IMR-90 (cell line): ENCODE measurements around the gene SVOPL. TPM values are rescaled to one million over a fixed set of nuclear protein-coding genes. Genes with fewer than 3 reads are reported as not detected.

Experiments used
- ATAC-seq: fragments of 200-7000 bp; cut with Tn5 transposase; 2 replicates; pipeline ENCODE4 v1.9.1; 2020; ENCODE audit warnings: low read depth, mild to moderate bottlenecking, moderate library complexity
- BruUV-seq: library from RNA; stranded (reverse); fragments of 400-500 nt; replicated peaks from 2 replicates; lab custom pipeline; 2021; lab: Mats Ljungman, UMichigan
- CTCF ChIA-PET: fragments of 300-600 bp; formaldehyde crosslinking; extraction: SDS; loops from one replicate; lab custom pipeline; 2021; ENCODE audit warnings: antibody characterized with exemption; lab: Yijun Ruan, JAX
- POLR2A ChIA-PET: fragments of 300-600 bp; sonication (Branson Sonifier 250); formaldehyde crosslinking; loops from one replicate; lab custom pipeline; 2022; ENCODE audit warnings: antibody characterized with exemption; ENCODE audit not compliant: unreplicated experiment; lab: Charles Lee
- DNase-seq: peaks from one replicate; pipeline ENCODE4 v3.0.0; 2013
- H2AFZ ChIP-seq: replicated peaks from 2 replicates; pipeline ENCODE3; 2013; ENCODE audit warnings: low read length, mild to moderate bottlenecking; ENCODE audit not compliant: poor library complexity
- H2AK5ac ChIP-seq: 2 replicates; pipeline ENCODE4 v1.6.1; 2013; ENCODE audit warnings: low read depth, low read length, inconsistent platforms
- H2AK9ac ChIP-seq: replicated peaks from 2 replicates; pipeline ENCODE3; 2013; ENCODE audit warnings: mild to moderate bottlenecking, low read depth, low read length, moderate library complexity; ENCODE audit not compliant: poor library complexity
- H2BK120ac ChIP-seq: 2 replicates; pipeline ENCODE4 v1.6.1; 2013; ENCODE audit warnings: low read depth, low read length, inconsistent platforms
- H2BK15ac ChIP-seq: 3 replicates; pipeline ENCODE4 v1.6.1; 2013; ENCODE audit warnings: low read depth, low read length, inconsistent platforms
- H2BK20ac ChIP-seq: 2 replicates; pipeline ENCODE4 v1.6.1; 2013; ENCODE audit warnings: low read depth, mild to moderate bottlenecking, inconsistent platforms, low read length, moderate library complexity
- H2BK5ac ChIP-seq: 2 replicates; pipeline ENCODE4 v1.6.1; 2013; ENCODE audit warnings: mild to moderate bottlenecking, low read depth, low read length, inconsistent platforms; ENCODE audit not compliant: poor library complexity, severe bottlenecking
- H3K14ac ChIP-seq: replicated peaks from 2 replicates; pipeline ENCODE4 v1.6.1; 2013; ENCODE audit warnings: low read depth, low read length, inconsistent platforms
- H3K18ac ChIP-seq: 2 replicates; pipeline ENCODE4 v1.6.1; 2013; ENCODE audit warnings: low read depth, low read length, control low read depth
- H3K23ac ChIP-seq: 2 replicates; pipeline ENCODE4 v1.6.1; 2013; ENCODE audit warnings: low read depth, low read length, inconsistent platforms
- H3K27ac ChIP-seq: 2 replicates; pipeline ENCODE4 v1.5.1; 2013; ENCODE audit warnings: mild to moderate bottlenecking, control low read depth, low read length; ENCODE audit not compliant: insufficient read depth
- H3K27me3 ChIP-seq: 2 replicates; pipeline ENCODE4 v1.6.1; 2013; ENCODE audit warnings: low read length; ENCODE audit not compliant: control insufficient read depth, insufficient read depth
- H3K36me3 ChIP-seq: 2 replicates; pipeline ENCODE4 v1.6.1; 2013; ENCODE audit warnings: low read length, mixed read lengths; ENCODE audit not compliant: control insufficient read depth, insufficient read depth
- H3K4ac ChIP-seq: 2 replicates; pipeline ENCODE4 v1.6.1; 2013; ENCODE audit warnings: low read depth, low read length, inconsistent platforms
- H3K4me1 ChIP-seq: 2 replicates; pipeline ENCODE4 v1.6.1; 2013; ENCODE audit warnings: low read length, mixed read lengths; ENCODE audit not compliant: control insufficient read depth, insufficient read depth
- H3K4me2 ChIP-seq: 2 replicates; pipeline ENCODE4 v1.6.1; 2013; ENCODE audit warnings: low read depth, mild to moderate bottlenecking, control low read depth, low read length, moderate library complexity
- H3K4me3 ChIP-seq: 2 replicates; pipeline ENCODE4 v1.5.1; 2013; ENCODE audit warnings: low read depth, mild to moderate bottlenecking, control low read depth, low read length, moderate library complexity; ENCODE audit not compliant: insufficient read depth
- H3K56ac ChIP-seq: 2 replicates; pipeline ENCODE4 v1.6.1; 2013; ENCODE audit warnings: low read length, inconsistent platforms; ENCODE audit not compliant: insufficient read depth; ENCODE audit errors: extremely low read depth
- H3K79me1 ChIP-seq, 2 experiments: 2 replicates each; pipeline ENCODE4 v1.6.1; 2013; ENCODE audit warnings: low read length in 2 of 2, inconsistent platforms in 1 of 2, low read depth in 1 of 2
- H3K9ac ChIP-seq: 2 replicates; pipeline ENCODE4 v1.6.1; 2013; ENCODE audit warnings: low read depth, low read length, control low read depth
- H3K9me1 ChIP-seq: 2 replicates; pipeline ENCODE4 v1.6.1; 2013; ENCODE audit warnings: low read length, inconsistent platforms; ENCODE audit not compliant: insufficient read depth
- H3K9me3 ChIP-seq: 2 replicates; pipeline ENCODE4 v1.6.1; 2013; ENCODE audit warnings: low read length; ENCODE audit not compliant: control insufficient read depth, insufficient read depth
- H4K20me1 ChIP-seq: 2 replicates; pipeline ENCODE4 v1.6.1; 2013; ENCODE audit warnings: low read length, inconsistent platforms; ENCODE audit not compliant: insufficient read depth
- H4K5ac ChIP-seq: 2 replicates; pipeline ENCODE4 v1.6.1; 2013; ENCODE audit warnings: mild to moderate bottlenecking, low read depth, low read length, control low read depth
- H4K8ac ChIP-seq, 2 experiments: 2 replicates each; pipeline ENCODE4 v1.6.1; 2013; ENCODE audit warnings: low read depth in 2 of 2, low read length in 2 of 2, control low read depth in 1 of 2, inconsistent platforms in 1 of 2
- H4K91ac ChIP-seq: 2 replicates; pipeline ENCODE4 v1.6.1; 2013; ENCODE audit warnings: low read depth, low read length, inconsistent platforms; ENCODE audit not compliant: insufficient read depth
- BHLHE40 ChIP-seq: fragments of 150-350 bp; IDR thresholded peaks from 2 replicates; pipeline ENCODE4 v1.6.1; 2016; ENCODE audit warnings: mild to moderate bottlenecking, low read depth, low read length
- CHD1 ChIP-seq: IDR thresholded peaks from 2 replicates; pipeline ENCODE4 v1.6.1; 2012; ENCODE audit warnings: low read depth, low read length, improper control_type of control experiment
- FOS ChIP-seq: fragments of 150-350 bp; IDR thresholded peaks from 2 replicates; pipeline ENCODE4 v1.6.1; 2016; ENCODE audit warnings: low read depth, low read length
- MAFK ChIP-seq: IDR thresholded peaks from 2 replicates; pipeline ENCODE4 v1.6.1; 2012; ENCODE audit warnings: low read depth, low read length, improper control_type of control experiment
- MAZ ChIP-seq: IDR thresholded peaks from 2 replicates; pipeline ENCODE4 v1.6.1; 2012; ENCODE audit warnings: low read depth, mild to moderate bottlenecking, low read length, improper control_type of control experiment, moderate library complexity, borderline replicate concordance
- NFE2L2 ChIP-seq: fragments of 150-350 bp; IDR thresholded peaks from 2 replicates; pipeline ENCODE4 v1.6.1; 2016; ENCODE audit warnings: low read depth, mild to moderate bottlenecking, low read length
- POLR2A ChIP-seq: IDR thresholded peaks from 2 replicates; pipeline ENCODE4 v1.6.1; 2012; ENCODE audit warnings: mild to moderate bottlenecking, low read depth, low read length
- RAD21 ChIP-seq: IDR thresholded peaks from 2 replicates; pipeline ENCODE4 v1.6.1; 2012; ENCODE audit warnings: low read length, improper control_type of control experiment
- RCOR1 ChIP-seq: IDR thresholded peaks from 2 replicates; pipeline ENCODE4 v1.6.1; 2012; ENCODE audit warnings: mild to moderate bottlenecking, low read length, improper control_type of control experiment; ENCODE audit not compliant: insufficient replicate concordance
- RFX5 ChIP-seq: IDR thresholded peaks from 2 replicates; pipeline ENCODE4 v1.8.0; 2012; ENCODE audit warnings: low read depth, mild to moderate bottlenecking, low read length, moderate library complexity
- WGBS, 2 experiments: methylation state at CpG; one replicate each; pipeline versions ENCODE4 v1.1.5 to v1.1.7; 2013; ENCODE audit warnings: missing lambda C conversion rate in 2 of 2; ENCODE audit not compliant: insufficient read length in 1 of 2; ENCODE audit errors: extremely low coverage in 2 of 2; 5-methylcytosine and 5-hydroxymethylcytosine counted together
- dilution Hi-C: fragments of 300-500 bp; cut with HindIII; formaldehyde crosslinking; loops from one replicate; pipeline ENCODE4 v1.14.3; 2018; ENCODE audit warnings: low sequenced_read_pairs; ENCODE audit not compliant: unreplicated experiment
- in situ Hi-C: fragments of 300-500 bp; cut with MboI; formaldehyde crosslinking; loops from 3 replicates; pipeline ENCODE4 v1.14.3; 2019; ENCODE audit warnings: low sequenced_read_pairs, inconsistent platforms, mixed read lengths
- intact Hi-C: fragments of 100-400 bp; cut with micrococcal nuclease; formaldehyde crosslinking; loops from 2 replicates; pipeline ENCODE4 v1.10.0; 2022
- polyA plus RNA-seq, 3 experiments: library from polyadenylated mRNA; depleted of rRNA; stranded (reverse); fragments of >200 nt; gene quantifications; 2 replicates each; pipeline ENCODE4 v1.2.3, GENCODE V29; 2012; ENCODE audit warnings: low replicate concordance in 1 of 3
- total RNA-seq: library from RNA; depleted of rRNA; stranded (reverse); fragments of >200 nt; gene quantifications from 2 replicates; pipeline ENCODE4 v1.2.3, GENCODE V29; 2012
- TF ChIP-seq, protein P1 (sequence below): fragments of 150-350 bp; IDR thresholded peaks from 2 replicates; pipeline ENCODE4 v1.6.1; 2017; ENCODE audit warnings: mild to moderate bottlenecking, antibody characterized with exemption, low read length, low read depth
- TF ChIP-seq, protein P2 (sequence below): fragments of 150-350 bp; IDR thresholded peaks from 2 replicates; pipeline ENCODE4 v1.6.1; 2016; ENCODE audit warnings: low read depth, mild to moderate bottlenecking, low read length, moderate library complexity, borderline replicate concordance

Gene SVOPL
- total and polyA plus RNA-seq, 2 of the 4 experiments (the other 2 are of a cell fraction) = not detected

- ChIA-PET CTCF (interaction anchor here (0.7 to 2.7 kb wide), 14 partner anchors 10 to 673 kb away, joined by 3 to 28 read pairs (median 4); partner anchors contain the start of gene TRIM24), POLR2A (interaction anchor here (0.9 kb wide), 1 partner anchor 577 kb away, joined by 5 read pairs; no protein-coding TSS in a partner anchor)
- Histone ChIP-seq H4K8ac (no peak overlapping the region), H3K23ac (no peak overlapping the region), H2AK5ac (no peak overlapping the region), H3K4me1 (no peaks in the 10 kb centered on the region), H2BK15ac (no peak overlapping the region), H4K5ac (no peak overlapping the region), H2BK120ac (no peak overlapping the region), H2BK20ac (no peak overlapping the region), H2BK5ac (no peak overlapping the region), H3K79me1 (no peaks in the 10 kb centered on the region), H3K27me3 (no peaks in the 10 kb centered on the region), H3K56ac (no peak overlapping the region), H3K27ac (no peak overlapping the region), H3K9me3 (no peaks in the 10 kb centered on the region; the same call in 1 of the 2 replicates), H3K14ac (no peak overlapping the region), H4K91ac (no peak overlapping the region), H3K4me2 (no peak overlapping the region), H2AFZ (no peak overlapping the region), H3K4ac (no peak overlapping the region), H3K9me1 (no peaks in the 10 kb centered on the region; the same call in 1 of the 2 replicates), H2AK9ac (no peak overlapping the region), H4K20me1 (no peaks in the 10 kb centered on the region), H3K18ac (no peak overlapping the region), H3K4me3 (no peak overlapping the region), H3K36me3 (no peaks in the 10 kb centered on the region), H3K9ac (no peak overlapping the region)
- TF ChIP-seq POLR2A (no peak), RFX5 (no peak), FOS (no peak), CHD1 (no peak), NFE2L2 (no peak), MAZ (no peak), BHLHE40 (no peak), RAD21 (no peak), MAFK (no peak), RCOR1 (no peak)
- TF ChIP-seq, protein P1, sequence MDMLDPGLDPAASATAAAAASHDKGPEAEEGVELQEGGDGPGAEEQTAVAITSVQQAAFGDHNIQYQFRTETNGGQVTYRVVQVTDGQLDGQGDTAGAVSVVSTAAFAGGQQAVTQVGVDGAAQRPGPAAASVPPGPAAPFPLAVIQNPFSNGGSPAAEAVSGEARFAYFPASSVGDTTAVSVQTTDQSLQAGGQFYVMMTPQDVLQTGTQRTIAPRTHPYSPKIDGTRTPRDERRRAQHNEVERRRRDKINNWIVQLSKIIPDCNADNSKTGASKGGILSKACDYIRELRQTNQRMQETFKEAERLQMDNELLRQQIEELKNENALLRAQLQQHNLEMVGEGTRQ = no peak
- TF ChIP-seq, protein P2, sequence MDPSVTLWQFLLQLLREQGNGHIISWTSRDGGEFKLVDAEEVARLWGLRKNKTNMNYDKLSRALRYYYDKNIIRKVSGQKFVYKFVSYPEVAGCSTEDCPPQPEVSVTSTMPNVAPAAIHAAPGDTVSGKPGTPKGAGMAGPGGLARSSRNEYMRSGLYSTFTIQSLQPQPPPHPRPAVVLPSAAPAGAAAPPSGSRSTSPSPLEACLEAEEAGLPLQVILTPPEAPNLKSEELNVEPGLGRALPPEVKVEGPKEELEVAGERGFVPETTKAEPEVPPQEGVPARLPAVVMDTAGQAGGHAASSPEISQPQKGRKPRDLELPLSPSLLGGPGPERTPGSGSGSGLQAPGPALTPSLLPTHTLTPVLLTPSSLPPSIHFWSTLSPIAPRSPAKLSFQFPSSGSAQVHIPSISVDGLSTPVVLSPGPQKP = no peak
- WGBS, 2 experiments = no CpG with 5 or more reads among the region's 3 CpGs
- no peak for ATAC-seq
- DNase-seq = no peak
- BruUV-seq = no TSS peak
- dilution Hi-C loops (no loop called here), in situ Hi-C loops (loop anchor here (5.0 to 25.0 kb wide), 4 partner anchors 576 to 1126 kb away; no protein-coding TSS in a partner anchor), intact Hi-C loops (loop anchor here (1.0 to 5.0 kb wide), 11 partner anchors 243 to 1131 kb away; partner anchors contain the start of genes CREB3L2, KIAA1549 and TRIM24)
Observed at GRCh38 chr7:138738114-138738513, 37.0 kb upstream of the SVOPL start.
